ENCODE results near the gene ITPK1. TPM values are rescaled to one million over a fixed set of nuclear protein-coding genes. Genes with fewer than 3 reads are reported as not detected.
A peak's percentile ranks its signal among the peaks of the same experiment; 100 is the strongest.
"Not testable (repeated sequence)": the region's sequence is repeated elsewhere in the genome, so short reads cannot be mapped to it uniquely, and the experiment has no call there.

The ITPK1 gene
- total RNA-seq, 1 experiment from 2014 or later = 57.0 TPM

DNA sequence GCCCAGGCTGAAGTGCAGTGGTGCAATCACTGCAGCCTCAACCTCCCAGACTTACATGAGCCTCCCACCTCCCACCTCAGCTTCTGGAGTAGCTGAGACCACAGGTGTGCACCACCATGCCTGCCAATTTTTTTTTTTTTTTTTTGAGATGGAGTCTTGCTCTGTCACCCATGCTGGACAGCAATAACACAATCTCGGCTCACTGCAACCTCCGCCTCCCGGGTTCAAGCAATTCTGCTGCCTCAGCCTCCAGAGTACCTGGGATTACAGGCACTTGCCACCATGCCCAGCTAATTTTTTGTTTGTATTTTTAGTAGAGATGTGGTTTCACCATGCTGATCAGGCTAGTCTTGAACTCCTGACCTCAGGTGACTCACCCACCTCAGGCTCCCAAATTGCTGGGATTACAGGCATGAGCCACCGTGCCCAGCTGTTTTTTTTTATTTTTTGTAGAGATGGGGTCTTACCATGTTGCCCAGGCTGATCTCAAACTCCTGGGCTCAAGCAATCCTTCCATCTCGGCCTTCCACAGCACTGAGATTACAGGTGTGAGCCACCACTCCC is 15.6 kb upstream of the ITPK1 start:
- DNase-seq (ENCODE audit: low read depth) = peak; percentile 49

- DNase-seq (ENCODE audit: low read depth) = no peak
Measured at GRCh38 chr14:93128725-93129459, 13.2 kb upstream of the ITPK1 start.

- DNase-seq (ENCODE audit: low read depth) = no peak
Measured at GRCh38 chr14:93126111-93126510, 10.4 kb upstream of the ITPK1 start.

GRCh38 chr14:93122826-93123225 is 7.1 kb upstream of the ITPK1 start:
- no peak for DNase-seq (ENCODE audit: low read depth)

- DNase-seq (ENCODE audit: low read depth) = no peak
Measured at GRCh38 chr14:93121030-93121834, 5.5 kb upstream of the ITPK1 start.

GRCh38 chr14:93120517-93120916 is 4.8 kb upstream of the ITPK1 start:
- DNase-seq (ENCODE audit: low read depth) = no peak

DNA sequence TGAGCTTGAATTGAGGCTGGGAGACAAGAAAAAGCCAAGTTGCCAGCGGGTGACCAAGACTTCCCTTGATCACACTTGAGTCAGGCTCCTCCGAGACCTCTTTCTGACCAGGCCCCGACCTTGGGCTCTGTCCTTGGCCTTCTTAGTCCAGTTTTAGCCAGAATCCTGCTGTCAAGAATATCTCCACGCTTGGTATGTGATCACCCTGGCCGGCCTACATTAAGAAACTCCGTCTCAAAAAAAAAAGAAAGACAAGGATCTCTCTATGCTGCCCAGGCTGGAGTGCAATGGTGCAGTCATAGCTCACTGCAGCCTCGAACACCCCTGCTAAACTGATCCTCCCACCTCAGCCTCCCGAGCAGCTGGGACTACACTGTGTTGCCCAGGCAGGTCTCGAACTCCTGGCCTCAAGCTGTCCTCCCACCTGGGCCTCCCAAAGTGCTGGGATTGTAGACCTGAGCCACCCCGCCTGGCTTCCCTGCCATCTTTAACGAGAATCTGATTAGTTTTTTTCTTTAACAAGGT is 1.0 kb upstream of the ITPK1 start:
- DNase-seq (ENCODE audit: low read depth) = no peak

GRCh38 chr14:93115069-93115820 is 480 bp downstream of the ITPK1 start:
- peak; percentile 70 for DNase-seq (ENCODE audit: low read depth)

DNA sequence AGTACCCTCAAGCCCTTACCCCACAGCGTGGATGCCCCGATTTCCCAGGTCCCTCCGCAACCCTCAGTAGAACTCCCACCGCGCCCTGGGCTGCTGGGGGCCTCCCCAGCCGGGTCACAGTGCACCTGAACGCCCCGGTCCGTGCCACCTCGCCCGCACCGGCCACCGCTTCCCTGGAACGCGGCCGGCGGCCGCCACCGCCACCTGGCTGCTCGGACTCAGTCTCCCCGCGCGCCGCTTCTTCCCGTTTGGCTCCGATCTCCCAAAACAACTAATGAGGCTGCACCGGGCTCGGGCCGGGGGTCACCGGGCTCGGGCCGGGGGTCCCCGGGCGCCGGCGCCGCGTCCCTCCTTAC is 1.0 kb downstream of the ITPK1 start:
- no peak for DNase-seq (ENCODE audit: low read depth)

DNA sequence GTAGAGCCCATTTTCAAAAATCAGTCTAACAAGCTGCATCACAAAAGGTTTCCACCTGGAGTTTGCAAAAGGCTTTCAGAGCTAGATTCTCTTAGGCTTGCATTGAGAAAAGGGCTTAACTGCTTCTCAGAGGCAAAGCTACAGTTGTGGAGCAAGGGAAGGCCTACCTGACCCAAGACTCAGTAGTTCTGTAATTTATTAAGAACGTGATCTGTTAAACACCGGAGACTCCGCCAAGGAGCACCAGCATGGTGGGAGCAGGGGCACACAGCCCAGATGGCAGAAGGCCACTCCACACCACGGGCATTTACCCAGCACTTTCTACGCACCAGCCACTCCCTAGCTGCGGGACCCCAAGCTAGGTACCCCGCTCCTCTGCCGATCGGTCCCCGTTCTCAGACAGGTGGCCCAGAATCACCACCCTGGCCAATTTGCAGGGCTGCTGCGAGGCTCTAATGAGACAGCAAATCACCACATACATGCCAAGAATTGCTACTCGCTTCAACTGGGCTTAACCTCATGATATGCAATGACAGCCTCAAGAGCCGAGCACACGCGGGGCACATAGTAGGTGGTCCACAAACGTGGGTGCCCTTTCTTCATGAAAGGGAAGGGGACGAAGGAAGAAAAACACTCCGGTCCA is 1.5 kb downstream of the ITPK1 start:
- DNase-seq (ENCODE audit: low read depth) = no peak

DNA sequence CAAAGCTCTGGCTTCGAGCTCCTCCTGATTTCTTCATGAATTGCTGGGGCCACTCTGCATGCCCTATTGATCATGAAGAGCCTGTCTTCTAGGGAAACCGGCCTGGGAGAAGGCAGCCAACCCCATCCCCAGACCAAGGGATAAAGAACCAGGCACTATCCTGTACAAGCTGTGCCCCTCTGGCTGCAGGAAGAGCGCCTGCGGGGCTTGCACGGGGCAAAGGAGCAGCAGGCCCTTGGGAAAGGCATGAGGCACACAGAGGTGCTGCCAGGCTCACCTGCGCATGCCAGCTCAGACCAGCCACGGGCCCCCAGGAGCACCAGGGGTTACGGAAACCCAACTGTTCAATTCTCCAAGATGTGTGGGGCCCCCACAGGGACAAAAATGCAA is 2.1 kb downstream of the ITPK1 start:
- no peak for DNase-seq (ENCODE audit: low read depth)

GRCh38 chr14:93112891-93113677 is 2.6 kb downstream of the ITPK1 start:
- peak; percentile 52 for DNase-seq (ENCODE audit: low read depth)

DNA sequence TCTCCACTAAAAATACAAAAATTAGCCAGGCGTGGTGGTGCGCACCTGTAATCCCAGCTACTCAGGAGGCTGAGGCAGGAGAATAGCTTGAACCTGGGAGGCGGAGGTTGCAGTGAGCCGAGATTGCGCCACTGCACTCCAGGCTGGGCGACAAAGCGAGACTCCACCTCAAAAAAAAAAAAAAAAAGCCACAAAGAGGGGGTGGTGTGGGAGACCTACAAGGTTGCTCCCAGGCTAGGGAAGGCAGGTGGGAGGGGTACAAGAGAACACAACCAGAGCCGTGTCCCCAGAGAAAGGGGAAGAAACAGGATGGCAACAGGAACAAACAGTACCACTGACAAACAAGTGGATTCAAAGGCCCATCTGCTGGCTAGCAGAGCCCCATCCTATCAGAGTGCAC is 4.2 kb downstream of the ITPK1 start:
- not testable (repeated sequence) for DNase-seq (ENCODE audit: low read depth)

- no peak for DNase-seq (ENCODE audit: low read depth)
Measured at GRCh38 chr14:93110856-93111419, 4.8 kb downstream of the ITPK1 start.

DNA sequence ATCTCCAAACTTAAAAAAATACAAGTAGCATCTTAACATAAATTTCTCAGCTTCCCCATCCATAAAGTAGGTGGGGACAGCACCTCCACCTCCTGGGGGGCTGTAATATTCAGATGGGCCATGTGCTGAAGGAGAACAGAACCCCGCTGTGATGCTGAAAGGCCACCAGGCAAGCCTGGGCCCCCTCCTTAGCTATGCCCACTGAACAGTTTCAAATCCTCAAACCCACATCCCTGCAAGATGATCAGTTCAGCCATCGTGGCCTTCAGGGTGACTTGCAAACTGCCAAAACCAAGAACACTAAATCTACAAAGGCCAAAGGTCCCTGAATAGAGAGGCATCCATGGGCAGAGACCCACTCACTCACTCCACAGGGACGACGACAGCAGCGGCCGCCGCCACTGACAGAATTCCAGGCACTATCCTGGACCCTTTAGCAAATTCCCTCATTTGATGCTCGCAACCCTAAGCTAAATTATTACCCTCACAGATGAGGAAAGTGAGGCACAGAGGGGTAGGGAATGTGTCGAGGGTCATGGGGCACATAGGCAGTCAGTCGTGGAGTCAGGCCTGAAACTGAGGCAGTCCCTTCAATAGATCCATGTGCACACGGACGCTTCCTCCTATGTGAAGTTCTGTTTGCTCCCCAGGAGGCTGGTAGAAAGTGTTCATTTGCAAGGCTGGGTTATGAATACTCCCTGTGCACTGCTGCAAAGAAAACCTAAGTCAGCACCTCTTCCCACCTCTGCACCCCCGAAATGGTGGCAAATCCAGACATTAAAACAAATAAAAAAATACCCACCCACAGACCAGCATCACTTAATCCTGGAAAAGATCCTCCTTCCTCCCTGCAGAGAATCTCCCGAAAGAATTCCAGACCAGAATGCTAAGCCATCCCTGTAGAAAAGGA is 5.9 kb downstream of the ITPK1 start:
- no peak for DNase-seq (ENCODE audit: low read depth)

- DNase-seq (ENCODE audit: low read depth) = no peak
Measured at GRCh38 chr14:93108105-93108504, 7.6 kb downstream of the ITPK1 start.

DNA sequence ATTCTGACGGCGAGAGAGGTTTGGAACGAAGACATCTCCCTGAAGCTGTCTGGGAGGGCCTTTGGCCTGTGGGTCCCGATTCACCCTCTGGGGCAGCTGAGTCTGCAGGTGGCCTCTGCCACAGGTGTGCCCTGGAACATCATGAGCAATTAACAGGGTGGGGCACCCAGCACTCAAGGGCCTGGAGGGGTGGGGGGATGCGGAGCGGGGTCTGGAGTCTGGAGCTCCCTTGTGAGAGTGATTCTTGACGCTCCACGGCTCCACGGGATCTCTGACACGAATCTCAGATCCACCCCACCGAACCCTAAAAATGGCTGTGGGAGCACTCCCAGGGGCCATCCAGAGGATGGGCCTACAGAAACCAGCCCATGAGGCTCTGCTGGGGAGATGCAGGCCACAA is 8.3 kb downstream of the ITPK1 start:
- DNase-seq (ENCODE audit: low read depth) = no peak

DNA sequence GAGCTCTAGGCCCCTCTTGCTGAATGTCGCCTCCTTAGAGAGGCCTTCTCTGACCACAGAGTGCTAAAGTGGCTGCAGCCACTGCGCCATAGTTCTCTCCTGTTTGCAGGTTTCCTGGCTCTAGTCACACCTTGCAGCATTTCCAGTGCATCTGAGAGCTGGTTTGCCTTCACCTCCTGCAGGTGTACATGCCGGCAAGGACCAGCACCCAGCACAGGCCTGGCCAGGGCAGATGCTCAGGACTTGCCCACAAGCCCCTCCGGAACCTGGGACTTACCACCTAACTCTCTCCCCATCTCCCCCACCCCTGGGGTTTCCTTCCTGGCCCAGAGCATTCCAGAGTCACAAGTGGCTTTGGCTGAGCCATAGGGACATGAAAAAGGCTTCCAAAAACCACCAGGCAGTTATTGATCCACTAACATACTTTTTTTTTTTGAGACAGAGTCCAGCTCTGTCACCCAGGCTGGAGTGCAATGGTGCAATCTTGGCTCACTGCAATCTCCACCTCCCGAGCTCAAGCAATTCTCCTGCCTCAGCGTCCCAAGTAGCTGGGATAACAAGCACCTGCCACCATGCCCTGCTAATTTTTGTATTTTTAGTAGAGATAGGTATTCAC is 9.1 kb downstream of the ITPK1 start:
- no peak for DNase-seq (ENCODE audit: low read depth)
